LNCAP (cell line): Measurements from ENCODE around the gene TMPRSS7.

Experiments used
- CTCF ChIP-seq: fragments of 450-650 bp; IDR thresholded peaks from 2 replicates; pipeline ENCODE4 v1.5.1; 2017; ENCODE audit warnings: mild to moderate bottlenecking

Gene TMPRSS7

GRCh38 chr3:112089956-112090886 lies 55.7 kb downstream of the TMPRSS7 start:
- no peak for TF ChIP-seq CTCF

- TF ChIP-seq CTCF = no peak
These were observed 56.5 kb downstream of the TMPRSS7 start for GRCh38 chr3:112090887-112091586.

GRCh38 chr3:112092496-112093179 lies 58.1 kb downstream of the TMPRSS7 start:
- no peak for TF ChIP-seq CTCF

- no peak for TF ChIP-seq CTCF
These were observed 58.6 kb downstream of the TMPRSS7 start for GRCh38 chr3:112093180-112093522.

- TF ChIP-seq CTCF = no peak
These were observed 61.2 kb downstream of the TMPRSS7 start for GRCh38 chr3:112095731-112096130.

GRCh38 chr3:112096176-112096575 lies 61.6 kb downstream of the TMPRSS7 start:
- no peak for TF ChIP-seq CTCF

GRCh38 chr3:112097378-112097777 lies 62.8 kb downstream of the TMPRSS7 start:
- TF ChIP-seq CTCF = no peak
